GM12872 (cell line): Measurements from ENCODE around the gene TIMM10B.

ENCODE experiments used
- CTCF ChIP-seq: IDR thresholded peaks from 3 replicates; pipeline ENCODE4 v1.5.1; 2011; ENCODE audit warnings: low read depth, mild to moderate bottlenecking, low read length, moderate library complexity; ENCODE audit not compliant: insufficient read depth

Gene TIMM10B

GRCh38 chr11:6520265-6520664 lies 39.0 kb downstream of the TIMM10B start:
- no peak for TF ChIP-seq CTCF

DNA sequence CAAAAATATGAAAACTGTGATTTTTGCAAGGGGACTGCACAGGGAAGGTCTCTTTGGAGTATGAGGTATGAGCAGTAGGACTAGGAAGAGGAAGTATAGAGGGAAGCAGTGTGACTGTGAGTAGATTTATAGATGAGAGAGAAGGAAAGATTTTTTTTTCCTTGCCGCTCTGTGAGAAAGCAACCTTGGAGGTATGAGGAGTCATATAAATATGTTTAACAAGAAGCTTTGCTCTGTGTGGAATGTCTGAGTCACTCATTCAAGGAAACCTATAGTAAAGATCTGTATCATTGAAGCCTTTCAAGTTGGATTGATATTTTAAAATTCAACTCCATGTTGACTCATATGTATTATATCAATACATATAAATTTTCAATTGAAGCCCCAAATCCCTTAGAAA lies 42.0 kb downstream of the TIMM10B start:
- no peak for TF ChIP-seq CTCF

GRCh38 chr11:6526411-6527135 lies 45.3 kb downstream of the TIMM10B start:
- no peak for TF ChIP-seq CTCF

GRCh38 chr11:6529266-6529665 lies 48.0 kb downstream of the TIMM10B start:
- no peak for TF ChIP-seq CTCF

- no peak for TF ChIP-seq CTCF
Measured at GRCh38 chr11:6530848-6531247, 49.5 kb downstream of the TIMM10B start.

DNA sequence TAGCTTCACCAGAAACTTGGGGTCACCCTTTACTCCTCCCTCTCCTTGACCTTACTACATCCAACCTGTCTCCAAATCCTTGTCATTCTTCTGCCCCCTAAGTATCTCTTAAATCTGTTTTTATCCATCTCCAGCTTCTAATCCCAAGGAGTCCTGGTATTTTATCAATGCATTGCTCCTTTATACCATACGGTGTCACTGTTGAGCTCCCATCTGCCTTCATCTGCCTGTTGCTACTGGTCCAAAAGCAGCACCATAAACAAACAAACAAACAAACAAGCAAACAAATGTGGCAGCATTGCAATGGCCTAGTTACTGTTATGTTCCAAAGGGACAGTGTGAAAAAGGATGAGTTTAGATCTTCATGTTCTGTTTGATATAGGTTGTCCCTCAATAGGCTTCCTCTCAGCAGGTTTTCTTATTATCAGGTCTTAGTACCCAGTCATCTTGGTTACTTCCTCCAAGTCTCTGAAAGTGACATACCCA lies 50.0 kb downstream of the TIMM10B start:
- peak; percentile 76 for TF ChIP-seq CTCF
